Myometrial cell (primary cell): Measurements from ENCODE around the gene ASRGL1. TPM values are rescaled to one million over a fixed set of nuclear protein-coding genes. Genes with fewer than 3 reads are reported as not detected.

Experiments used
- total RNA-seq: library from RNA; depleted of rRNA; stranded (reverse); fragments of >200 nt; gene quantifications from 2 replicates; pipeline ENCODE4 v1.2.3, GENCODE V29; 2015

The ASRGL1 gene
- not detected in 2 replicates for total RNA-seq

GRCh38 chr11:62337303-62338181 is at the start of gene ASRGL1:
ASRGL1 (plus strand) TSS chr11:62337448; CDS start chr11:62337978, 530 bp downstream.

GRCh38 chr11:62298975-62299374 is 38.3 kb upstream of the ASRGL1 start, which contains the start of gene SCGB1D4:
SCGB1D4 (minus strand) TSS chr11:62299075; CDS start chr11:62299010, 65 bp downstream.

GRCh38 chr11:62418733-62419132 is 81.5 kb downstream of the ASRGL1 start, which contains the start of gene SCGB1A1:
SCGB1A1 (plus strand) TSS chr11:62419033; CDS start chr11:62419096, 63 bp downstream.

Other genes starting within 250 kb of the ASRGL1 start
- gene INCENP, start 213.4 kb upstream of the ASRGL1 start, total RNA-seq = 20.7 and 27.1 TPM in 2 replicates
- gene SCGB1D1, start 147.2 kb upstream of the ASRGL1 start, total RNA-seq = not detected in 2 replicates
- gene SCGB2A1, start 128.8 kb upstream of the ASRGL1 start, total RNA-seq = not detected in 2 replicates
- gene SCGB1D2, start 95.2 kb upstream of the ASRGL1 start, total RNA-seq = not detected in 2 replicates
- gene SCGB2A2, start 67.3 kb upstream of the ASRGL1 start, total RNA-seq = not detected in 2 replicates
- gene SCGB1D4, start 38.4 kb upstream of the ASRGL1 start, total RNA-seq = not detected in 2 replicates
- not detected in 2 replicates for gene SCGB1A1, start 81.6 kb downstream of the ASRGL1 start, total RNA-seq
- 251 and 358 TPM in 2 replicates for gene AHNAK, start 209.4 kb downstream of the ASRGL1 start, total RNA-seq
- gene EEF1G, start 236.4 kb downstream of the ASRGL1 start, total RNA-seq = 2,051 and 2,264 TPM in 2 replicates